Measurements from ENCODE around the gene EXT2. TPM values are rescaled to one million over a fixed set of nuclear protein-coding genes. Genes with fewer than 3 reads are reported as not detected.

EXT2 gene
- total and polyA plus RNA-seq, 10 of the 15 experiments (the other 5 are each of a cell fraction or from before 2014, with no cell fraction given): 3.8 to 31.4 (median 17.9) TPM

GRCh38 chr11:44258839-44259420 lies 163.5 kb downstream of the EXT2 start:
- no peak for ATAC-seq
- Histone ChIP-seq H3K4me2 (ENCODE audit: control insufficient read depth, insufficient read depth) (no peak overlapping the region), H3K9ac (ENCODE audit: control insufficient read depth, insufficient read depth, low read length) (no peak overlapping the region), H2AFZ (ENCODE audit: control insufficient read depth, low read depth, low read length) (no peak overlapping the region), H3K4me1 (ENCODE audit: control insufficient read depth, insufficient read depth, low read length) (peaks cover 4% of the 10 kb centered on the region), H4K20me1 (ENCODE audit: control insufficient read depth, insufficient read depth) (no peaks in the 10 kb centered on the region), H3K79me2 (ENCODE audit: control insufficient read depth, insufficient read depth, low read length) (no peaks in the 10 kb centered on the region), H3K36me3 (ENCODE audit: control insufficient read depth in 2 of 2, insufficient read depth in 2 of 2, low read length in 1 of 2) (no peaks in the 10 kb centered on the region), H3K9me3 (replicated peaks; ENCODE audit: control insufficient read depth, insufficient read depth, low read length) (no peaks in the 10 kb centered on the region; the same call in 2 of the 3 replicates), H3K27me3 (replicated peaks in 1 of 2; ENCODE audit: control insufficient read depth in 2 of 2, insufficient read depth in 2 of 2, low read length in 1 of 2) (no peaks in the 10 kb centered on the region), H3K4me3 (no peak overlapping the region), H3K27ac (ENCODE audit: control insufficient read depth, insufficient read depth) (no peak overlapping the region)
- no peak for FAIRE-seq
- DNase-seq (ENCODE audit: low read depth, low spot score): no peak
- in situ Hi-C loops (cut with MboI): no loop called here
- TF ChIP-seq NR2C1 (IDR thresholded peaks at IDR 0.05): no peak
- ChIA-PET CTCF (interaction anchor here (1.4 kb wide), 1 partner anchor 126 kb away, joined by 3 read pairs; no protein-coding TSS in a partner anchor), SMC1A (ENCODE audit: uncharacterized antibody, unreplicated experiment) (no interaction called here), POLR2A (interaction anchor here (0.6 kb wide), 1 partner anchor 44 kb away, joined by 3 read pairs; no protein-coding TSS in a partner anchor), RAD21 (ENCODE audit: unreplicated experiment) (interaction anchor here (2.3 kb wide), 1 partner anchor 126 kb away, joined by 6 read pairs; no protein-coding TSS in a partner anchor)
- WGBS (ENCODE audit: insufficient coverage, insufficient replicate concordance, low lambda C conversion rate, missing lambda C conversion rate): 35% methylated on average over 5 of the region's 5 CpGs
- BruUV-seq (replicated peaks): no TSS peak
- intact Hi-C loops (cut with micrococcal nuclease; ENCODE audit: unreplicated experiment): no loop called here

GRCh38 chr11:44260081-44260480 lies 164.6 kb downstream of the EXT2 start:
- Histone ChIP-seq H3K27me3 (replicated peaks in 1 of 2; ENCODE audit: control insufficient read depth in 2 of 2, insufficient read depth in 2 of 2, low read length in 1 of 2) (no peaks in the 10 kb centered on the region), H2AFZ (ENCODE audit: control insufficient read depth, low read depth, low read length) (no peak overlapping the region), H3K4me2 (ENCODE audit: control insufficient read depth, insufficient read depth) (no peak overlapping the region), H4K20me1 (ENCODE audit: control insufficient read depth, insufficient read depth) (no peaks in the 10 kb centered on the region), H3K36me3 (ENCODE audit: control insufficient read depth in 2 of 2, insufficient read depth in 2 of 2, low read length in 1 of 2) (no peaks in the 10 kb centered on the region), H3K4me1 (ENCODE audit: control insufficient read depth, insufficient read depth, low read length) (peaks cover 4% of the 10 kb centered on the region), H3K9ac (ENCODE audit: control insufficient read depth, insufficient read depth, low read length) (no peak overlapping the region), H3K79me2 (ENCODE audit: control insufficient read depth, insufficient read depth, low read length) (no peaks in the 10 kb centered on the region), H3K9me3 (replicated peaks; ENCODE audit: control insufficient read depth, insufficient read depth, low read length) (no peaks in the 10 kb centered on the region; the same call in 2 of the 3 replicates), H3K27ac (ENCODE audit: control insufficient read depth, insufficient read depth) (no peak overlapping the region), H3K4me3 (no peak overlapping the region)
- intact Hi-C loops (cut with micrococcal nuclease; ENCODE audit: unreplicated experiment) (no loop called here), in situ Hi-C loops (cut with MboI) (no loop called here)
- TF ChIP-seq MEF2A (IDR thresholded peaks at IDR 0.05; ENCODE audit: insufficient read depth, low read depth, low read length) (no peak), SREBF1 (IDR thresholded peaks at IDR 0.05; ENCODE audit: low read length) (no peak), REST (IDR thresholded peaks at IDR 0.05; ENCODE audit: low read depth, low read length) (no peak)
- ChIA-PET POLR2A (no interaction called here), CTCF (interaction anchor here (0.6 to 1.7 kb wide), 2 partner anchors 25 to 260 kb away, joined by 3 to 4 read pairs; no protein-coding TSS in a partner anchor), RAD21 (ENCODE audit: unreplicated experiment) (no interaction called here), SMC1A (ENCODE audit: uncharacterized antibody, unreplicated experiment) (no interaction called here)
- ATAC-seq: no peak
- FAIRE-seq: no peak
- BruUV-seq (replicated peaks): no TSS peak
- no peak for DNase-seq (ENCODE audit: low read depth, low spot score)
- 45% methylated on average over 4 of the region's 4 CpGs for WGBS (ENCODE audit: insufficient coverage, insufficient replicate concordance, low lambda C conversion rate, missing lambda C conversion rate)

Data from GM12878 (cell line).